Suppressor macrophage treated with lipopolysaccharide for 4 hours (primary cell): Measurements from ENCODE around the gene EID3.
"Not testable (repeated sequence)": the region's sequence is repeated elsewhere in the genome, so short reads cannot be mapped to it uniquely, and the experiment has no call there.

ENCODE experiments used
- DNase-seq: peaks from one replicate; pipeline ENCODE4 v3.0.0-alpha.2; 2020

EID3 gene

DNA sequence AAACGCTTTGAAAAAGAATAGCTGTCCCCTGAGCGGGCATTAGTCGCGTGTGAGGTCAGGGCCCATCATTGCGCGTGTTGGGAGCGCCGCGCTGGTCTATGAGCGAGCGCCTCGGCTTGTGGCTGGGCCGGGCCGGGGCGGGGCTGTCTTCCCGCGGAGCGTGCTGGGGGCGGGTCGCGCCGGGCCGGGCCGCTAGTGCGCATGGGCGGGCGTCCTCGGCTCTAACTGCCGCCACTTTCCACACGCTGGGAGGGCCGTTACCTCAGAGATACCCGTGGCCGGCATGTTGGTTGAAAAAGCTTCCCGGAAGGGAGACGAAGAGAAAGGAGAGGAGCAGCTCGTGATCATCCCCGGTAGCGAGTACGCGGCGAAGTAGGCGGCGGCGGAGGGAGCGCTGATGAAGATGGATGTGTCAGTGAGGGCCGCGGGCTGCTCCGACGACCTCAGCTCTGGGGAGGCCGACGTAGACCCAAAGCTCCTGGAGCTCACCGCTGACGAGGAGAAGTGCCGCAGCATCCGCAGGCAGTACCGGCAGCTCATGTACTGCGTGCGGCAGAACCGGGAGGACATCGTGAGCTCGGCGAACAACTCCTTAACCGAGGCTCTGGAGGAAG is at the start of gene EID3:
Gene EID3, plus strand, starts transcription at position 202 of the 614 bp plus-strand sequence. Its CDS starts 196 bp downstream, at position 398.
- peak; percentile 91 for DNase-seq

DNA sequence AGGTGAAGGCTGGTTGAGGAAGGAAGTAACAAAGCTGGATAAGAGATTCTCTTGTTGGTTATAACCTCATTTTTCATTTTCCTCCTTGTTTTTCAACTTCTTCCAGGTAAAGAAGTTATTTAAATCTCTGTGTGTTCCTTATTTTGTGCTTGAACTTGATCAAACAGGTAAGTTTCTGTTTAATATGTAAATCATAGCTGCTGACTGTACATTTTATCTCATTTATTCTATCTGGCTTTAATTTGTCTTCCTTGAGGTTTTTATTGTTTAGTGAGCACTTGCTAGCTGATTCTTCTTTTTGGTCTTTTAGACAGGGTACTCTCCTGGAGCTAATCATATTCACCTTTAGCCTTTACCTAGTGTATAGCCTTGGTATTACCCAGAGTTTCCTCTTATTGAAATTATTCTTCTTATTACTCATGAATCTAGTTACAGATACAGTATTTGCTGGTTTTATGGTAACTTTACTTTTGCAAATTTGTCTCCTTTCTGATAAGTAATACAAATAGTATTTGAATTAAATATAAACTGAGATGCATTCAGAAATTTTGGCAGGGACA is 45.5 kb upstream of the EID3 start:
- DNase-seq, result no peak

DNA sequence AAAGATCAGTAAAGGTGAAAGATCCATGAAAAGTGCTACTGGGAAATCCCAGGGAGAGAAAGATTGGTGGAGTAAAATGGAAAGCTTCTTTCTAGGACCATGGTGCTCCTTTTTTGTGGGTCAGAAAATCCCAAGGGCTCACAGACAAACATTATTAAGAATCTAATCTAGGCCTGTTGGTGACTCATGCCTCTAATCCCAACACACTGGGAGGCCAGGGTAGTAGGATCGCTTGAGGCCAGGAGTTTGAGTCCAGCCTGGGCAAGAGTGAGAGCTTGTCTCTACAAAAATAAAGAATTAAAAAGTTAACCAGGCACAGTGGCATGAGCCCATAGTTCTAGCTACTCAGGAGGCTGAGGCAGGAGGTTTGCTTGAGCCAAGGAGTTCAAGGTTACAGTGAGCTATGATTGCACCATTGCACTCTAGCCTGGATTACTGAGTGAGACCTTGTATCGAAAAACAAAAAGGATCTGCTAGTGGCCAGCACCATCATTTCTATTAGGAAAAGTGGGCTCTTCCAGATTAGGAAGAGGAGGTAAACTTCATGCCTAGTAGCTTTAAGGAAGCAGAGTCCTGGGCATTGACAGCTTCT is 45.0 kb upstream of the EID3 start:
- DNase-seq, result no peak

DNA sequence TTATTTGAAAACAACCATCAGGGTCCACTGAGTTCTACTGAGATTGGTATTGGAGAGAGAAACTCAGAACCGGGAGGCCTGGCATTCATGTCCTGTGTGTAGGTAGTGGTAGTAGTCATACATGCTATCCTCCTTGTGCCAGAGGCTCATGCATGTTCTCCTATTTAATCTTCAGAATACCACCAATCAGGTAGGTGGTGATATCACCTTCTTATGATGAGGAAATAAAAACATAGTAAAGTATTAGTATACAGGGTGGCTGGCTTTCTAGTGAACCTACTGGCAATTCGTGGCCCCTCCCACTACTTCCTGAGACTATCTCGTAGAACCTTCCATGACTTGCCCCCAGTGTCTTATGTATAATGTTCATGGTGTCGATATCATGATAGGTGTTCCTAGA is 40.5 kb upstream of the EID3 start:
- no peak for DNase-seq

DNA sequence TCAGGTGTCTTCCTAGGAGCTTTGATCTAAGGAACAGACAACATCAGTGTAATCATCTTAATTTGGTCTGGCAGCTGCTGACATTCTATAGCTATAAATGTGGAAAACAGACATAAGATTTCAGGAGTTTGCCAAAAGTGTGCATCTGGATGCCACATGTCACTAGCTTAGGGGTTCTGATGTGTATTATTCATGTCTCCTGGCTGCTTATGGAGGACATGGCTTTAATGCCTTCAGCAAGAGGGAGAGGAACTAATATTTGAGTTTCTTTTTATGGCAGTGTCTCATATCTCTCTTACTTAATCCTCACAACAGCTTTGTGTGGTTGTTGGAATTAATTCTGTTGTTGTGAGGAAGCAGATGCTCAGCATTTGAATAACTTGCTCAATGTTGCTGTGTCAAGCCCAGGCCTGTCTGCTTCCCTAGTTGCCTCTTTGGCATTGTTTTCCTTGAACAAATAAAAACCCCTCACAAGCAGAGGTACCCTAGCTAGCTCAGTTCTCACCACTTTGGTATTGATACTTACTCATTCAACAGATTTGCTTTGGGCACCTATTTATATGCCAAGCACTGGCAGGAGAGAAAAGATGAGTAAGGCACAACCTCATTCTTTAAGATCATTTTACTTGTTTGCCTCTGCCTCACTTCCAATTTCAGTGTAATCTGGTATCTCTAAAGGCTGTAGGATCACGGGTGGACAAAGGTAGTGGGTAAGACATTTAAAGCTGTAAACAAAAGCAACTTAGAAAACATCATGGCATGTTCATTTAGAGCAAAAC is 39.8 kb upstream of the EID3 start:
- peak; percentile 49 for DNase-seq

DNA sequence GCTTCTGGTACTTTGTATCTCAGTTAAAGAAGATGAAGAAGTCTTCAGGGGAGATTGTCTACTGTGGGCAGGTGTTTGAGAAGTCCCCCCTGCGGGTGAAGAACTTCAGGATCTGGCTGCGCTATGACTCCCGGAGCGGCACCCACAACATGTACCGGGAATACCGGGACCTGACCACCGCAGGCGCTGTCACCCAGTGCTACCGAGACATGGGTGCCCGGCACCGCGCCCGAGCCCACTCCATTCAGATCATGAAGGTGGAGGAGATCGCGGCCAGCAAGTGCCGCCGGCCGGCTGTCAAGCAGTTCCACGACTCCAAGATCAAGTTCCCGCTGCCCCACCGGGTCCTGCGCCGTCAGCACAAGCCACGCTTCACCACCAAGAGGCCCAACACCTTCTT is 38.1 kb upstream of the EID3 start:
- DNase-seq, result not testable (repeated sequence)

DNA sequence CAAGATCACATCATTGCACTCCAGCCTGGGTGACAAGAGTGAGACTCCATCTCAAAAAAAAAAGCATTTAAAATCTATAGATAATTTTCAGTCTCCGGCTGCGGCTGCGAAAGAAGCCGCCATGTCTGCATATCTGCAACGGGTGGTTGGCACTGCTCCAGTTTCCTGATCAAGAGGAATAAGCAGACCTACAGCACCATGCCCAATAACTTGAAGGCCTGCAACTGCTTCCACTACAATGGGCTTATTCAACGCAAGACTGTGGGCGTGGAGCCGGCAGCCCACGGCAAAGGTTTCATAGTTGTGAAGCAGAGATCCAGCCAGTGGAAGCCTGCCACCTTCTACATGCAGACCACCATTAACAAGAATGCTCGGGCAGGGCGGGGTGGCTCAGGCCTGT is 30.6 kb upstream of the EID3 start:
- DNase-seq, result no peak

DNA sequence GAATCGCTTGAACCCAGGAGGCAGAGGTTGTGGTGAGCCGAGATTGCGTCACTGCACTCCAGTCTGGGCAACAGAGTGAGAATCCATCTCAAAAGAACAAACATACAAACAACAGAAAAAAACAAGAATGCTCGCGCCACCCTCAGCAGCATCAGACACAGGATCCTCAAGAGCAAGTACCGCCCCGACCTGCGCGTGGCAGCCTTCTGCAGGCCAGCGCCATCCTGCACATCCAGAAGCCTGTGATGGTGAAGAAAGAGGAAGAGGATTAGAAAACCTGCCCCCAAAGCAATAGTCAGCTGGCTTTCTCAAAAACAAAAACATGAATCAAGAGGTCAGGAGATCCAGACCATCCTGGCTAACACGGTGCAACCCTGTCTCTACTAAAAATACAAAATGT is 30.0 kb upstream of the EID3 start:
- no peak for DNase-seq

DNA sequence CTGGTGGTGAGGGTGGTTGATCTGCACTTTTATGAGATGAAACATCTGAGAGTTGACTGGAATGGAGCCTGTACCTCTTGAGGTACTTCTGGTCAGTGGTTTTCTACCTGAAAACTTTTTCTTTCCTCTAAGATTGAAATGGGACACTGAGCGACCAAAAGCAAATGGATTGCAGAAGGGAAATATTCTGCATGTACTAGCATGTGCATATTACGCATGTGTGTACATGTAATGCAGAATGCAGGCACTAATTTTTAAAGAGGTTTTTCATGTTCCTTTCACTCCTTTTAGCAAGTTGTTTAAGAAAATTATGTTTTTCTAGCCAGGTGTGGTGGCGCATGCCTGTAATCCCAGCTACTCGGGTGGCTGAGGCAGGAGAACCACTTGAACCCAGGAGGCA is 28.7 kb upstream of the EID3 start:
- no peak for DNase-seq

DNA sequence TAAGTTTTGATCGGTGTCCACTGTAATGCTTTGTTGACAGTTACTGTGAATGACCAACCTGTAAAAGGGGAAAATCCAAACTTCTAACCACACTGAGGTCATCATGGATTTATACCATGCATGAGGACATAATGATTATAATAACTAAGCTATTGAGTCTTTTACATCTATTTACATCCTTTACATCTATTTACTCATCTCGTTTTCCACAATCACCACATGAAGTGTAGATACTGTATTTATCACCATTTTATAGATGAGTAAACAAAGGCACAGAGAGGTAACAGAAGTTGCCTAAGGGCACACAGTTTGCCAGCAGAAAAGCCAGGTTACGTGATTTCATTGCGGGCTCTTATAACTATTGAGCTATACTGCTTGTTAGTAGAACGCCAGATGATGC is 27.9 kb upstream of the EID3 start:
- no peak for DNase-seq

DNA sequence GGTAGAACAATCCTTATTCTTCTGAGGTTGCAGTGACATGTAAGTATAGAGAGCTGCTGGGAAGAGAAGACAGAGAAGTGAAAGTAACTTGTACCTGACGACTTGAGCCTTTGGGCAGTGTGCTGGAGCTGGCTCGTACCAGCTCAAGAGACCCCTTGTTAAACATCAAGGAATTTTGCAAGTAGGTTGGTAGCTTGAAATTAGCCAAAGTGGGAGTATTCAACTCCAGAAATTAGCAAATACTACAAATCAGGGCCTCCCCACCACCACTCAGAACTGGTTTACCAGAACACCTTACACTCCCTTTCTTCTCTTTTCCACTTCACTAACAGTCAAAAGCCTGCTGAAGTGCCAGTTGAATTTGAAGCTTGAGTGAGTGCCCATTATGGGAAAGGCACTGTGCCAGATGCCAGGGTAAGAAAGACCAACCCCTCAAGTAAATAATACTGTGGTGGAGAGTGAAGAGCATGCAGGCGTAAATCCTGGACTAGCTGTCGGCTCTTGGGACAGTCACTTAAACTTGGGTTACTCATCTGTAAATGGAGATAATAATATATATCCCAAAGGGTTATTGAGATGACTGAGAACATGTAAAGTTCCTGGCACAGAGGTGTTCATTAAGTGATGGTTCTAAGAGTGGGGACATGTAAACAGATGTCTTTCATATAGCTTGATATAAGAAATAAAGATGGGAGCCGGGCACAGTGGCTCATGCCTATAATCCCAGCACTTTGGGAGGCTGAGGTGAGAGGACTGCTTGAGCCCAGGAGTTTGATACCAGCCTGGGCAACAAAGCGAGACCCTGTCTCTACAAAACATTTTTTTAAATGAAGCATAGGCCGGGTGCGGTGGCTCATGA is 27.0 kb upstream of the EID3 start:
- DNase-seq, result no peak

DNA sequence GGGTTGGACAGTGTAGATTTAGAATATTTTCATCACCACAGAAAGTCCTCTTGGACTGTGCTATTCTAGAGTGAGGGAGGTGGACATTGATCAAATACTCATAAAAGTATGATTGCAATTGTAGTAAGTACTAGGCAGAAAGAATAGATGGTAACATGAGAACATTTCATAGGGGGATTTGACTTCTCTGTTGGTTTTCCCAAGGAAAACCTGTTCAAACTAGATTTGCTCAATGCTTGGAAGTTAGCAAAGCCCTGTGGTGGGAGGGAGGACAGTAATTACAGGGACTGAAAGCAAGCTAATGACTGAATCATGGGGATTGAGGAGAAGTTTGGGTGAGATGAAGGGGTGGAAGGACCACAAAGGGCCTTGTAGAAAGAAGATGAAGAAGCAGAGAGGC is 24.4 kb upstream of the EID3 start:
- no peak for DNase-seq

DNA sequence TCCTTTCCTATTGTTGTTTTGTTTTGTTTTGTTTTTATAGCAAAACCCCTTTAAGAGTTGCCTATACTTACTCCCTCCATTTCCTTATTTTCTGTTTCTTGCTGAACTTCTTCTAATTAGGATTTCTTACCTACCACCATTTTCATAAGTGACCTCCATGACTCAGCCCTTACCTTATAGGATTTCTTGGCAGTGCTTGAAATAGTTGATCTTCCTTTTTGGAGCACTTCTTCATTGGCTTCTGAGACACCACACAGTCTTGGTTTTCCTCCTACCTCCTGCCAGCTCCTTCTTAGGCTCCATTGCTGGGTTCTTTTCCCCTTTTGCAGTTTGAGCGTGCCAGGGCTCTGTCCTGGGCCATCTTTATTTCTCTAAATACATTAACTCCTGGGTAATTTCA is 23.4 kb upstream of the EID3 start:
- no peak for DNase-seq

DNA sequence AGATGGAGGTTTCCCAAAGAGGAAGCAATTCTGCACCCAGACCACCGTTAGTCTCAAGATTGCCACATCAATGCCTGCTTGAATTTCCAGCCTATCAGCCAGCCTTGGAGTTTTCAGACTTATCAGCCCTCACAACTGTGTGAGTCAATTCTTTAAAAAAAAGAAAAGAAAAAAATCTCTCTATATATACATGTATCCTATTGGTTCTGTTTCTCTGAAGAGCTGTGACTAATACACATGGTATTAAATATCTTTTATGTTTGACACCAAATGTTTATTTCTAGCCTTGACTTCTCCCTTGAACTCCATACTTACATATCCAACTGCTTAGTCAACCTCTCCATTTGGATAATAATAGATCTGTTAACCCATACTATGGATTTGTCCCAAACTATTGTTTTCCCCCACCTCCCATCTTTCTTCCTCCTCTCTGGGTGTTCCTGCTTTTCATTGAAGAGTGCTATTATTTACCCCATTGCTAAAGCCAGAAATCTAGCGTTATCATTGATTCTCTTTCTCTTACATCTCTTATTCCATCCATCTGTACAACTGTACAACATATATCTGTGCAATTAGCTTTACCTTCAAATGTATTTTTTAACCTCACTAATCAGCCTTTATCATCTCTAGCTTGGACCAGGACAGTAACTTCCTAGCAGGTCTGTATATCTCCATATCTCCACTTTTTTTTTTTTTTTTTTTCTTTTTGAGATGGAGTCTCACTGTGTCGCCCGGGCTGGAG is 22.7 kb upstream of the EID3 start:
- no peak for DNase-seq

DNA sequence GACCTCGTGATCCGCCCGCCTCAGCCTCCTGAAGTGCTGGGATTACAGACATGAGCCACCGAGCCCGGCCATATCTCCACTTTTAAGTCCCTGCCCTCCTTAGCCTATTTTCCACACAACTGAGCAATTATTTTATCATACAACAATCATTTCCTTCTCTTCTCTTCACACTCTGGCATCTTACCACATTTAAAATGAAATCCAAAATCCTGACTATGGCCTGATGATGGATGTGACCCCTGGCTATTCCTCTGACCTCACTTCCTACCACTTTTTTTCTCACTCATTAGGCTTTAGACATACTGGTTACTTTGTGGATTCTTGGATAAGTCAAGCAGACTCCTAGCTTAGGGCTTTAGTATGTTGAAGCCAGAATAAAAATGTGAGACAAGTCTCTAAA is 21.9 kb upstream of the EID3 start:
- no peak for DNase-seq

DNA sequence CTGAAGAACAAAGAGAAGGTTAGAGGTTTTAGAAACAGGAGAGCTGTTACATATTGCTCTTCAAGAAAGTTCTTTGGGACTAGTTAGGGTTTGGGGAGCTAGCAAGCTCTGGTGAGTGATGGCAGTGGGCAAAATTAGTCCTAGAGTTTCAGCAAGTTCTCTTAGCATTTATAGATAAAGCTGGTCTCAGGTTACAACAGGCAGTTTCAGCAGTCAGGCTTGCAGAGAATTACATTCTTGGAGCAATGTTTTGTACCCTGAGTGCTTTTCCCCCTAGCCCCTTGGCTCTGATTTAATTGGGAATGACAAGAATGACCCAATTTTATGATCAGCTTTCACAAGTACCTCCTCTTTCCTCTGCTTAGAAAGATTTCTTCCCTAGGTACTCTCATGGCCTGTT is 21.4 kb upstream of the EID3 start:
- no peak for DNase-seq

DNA sequence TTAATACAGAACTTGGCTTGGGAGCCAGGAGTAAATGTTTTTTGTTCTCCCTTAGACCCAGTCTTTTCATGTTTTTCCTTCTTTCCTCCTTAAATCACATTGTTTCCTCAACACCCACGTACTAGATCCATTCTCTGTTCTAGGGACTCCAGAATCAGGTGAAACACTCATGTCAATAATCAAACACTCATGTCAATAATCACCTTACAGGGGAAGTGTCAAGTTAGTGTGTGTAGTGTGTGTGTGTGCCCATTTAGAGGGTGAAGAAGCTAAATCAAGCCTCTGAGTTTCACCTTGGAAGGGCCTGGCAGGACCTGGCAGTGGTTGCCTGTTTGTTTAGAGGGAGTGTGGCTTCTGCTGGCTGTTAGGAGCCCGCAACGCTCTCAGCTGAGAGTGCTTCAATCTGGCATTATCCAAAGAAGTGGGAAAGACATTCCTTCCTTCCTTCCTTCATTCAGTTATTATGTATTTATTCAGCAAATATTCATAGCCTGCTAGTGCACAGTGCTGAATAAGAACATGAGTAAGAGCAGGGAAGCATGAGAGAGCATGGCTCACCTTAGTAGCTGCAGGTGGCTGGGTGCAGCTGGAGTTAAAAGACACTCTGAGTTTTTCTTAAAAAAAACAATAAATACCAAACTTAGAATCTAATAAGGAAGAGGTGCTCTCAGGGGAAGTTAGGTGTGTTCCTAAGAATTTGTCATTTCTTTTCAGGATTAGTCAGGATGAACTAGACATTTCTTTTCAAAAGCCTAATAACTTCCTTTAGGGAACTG is 17.6 kb upstream of the EID3 start:
- DNase-seq, result no peak

DNA sequence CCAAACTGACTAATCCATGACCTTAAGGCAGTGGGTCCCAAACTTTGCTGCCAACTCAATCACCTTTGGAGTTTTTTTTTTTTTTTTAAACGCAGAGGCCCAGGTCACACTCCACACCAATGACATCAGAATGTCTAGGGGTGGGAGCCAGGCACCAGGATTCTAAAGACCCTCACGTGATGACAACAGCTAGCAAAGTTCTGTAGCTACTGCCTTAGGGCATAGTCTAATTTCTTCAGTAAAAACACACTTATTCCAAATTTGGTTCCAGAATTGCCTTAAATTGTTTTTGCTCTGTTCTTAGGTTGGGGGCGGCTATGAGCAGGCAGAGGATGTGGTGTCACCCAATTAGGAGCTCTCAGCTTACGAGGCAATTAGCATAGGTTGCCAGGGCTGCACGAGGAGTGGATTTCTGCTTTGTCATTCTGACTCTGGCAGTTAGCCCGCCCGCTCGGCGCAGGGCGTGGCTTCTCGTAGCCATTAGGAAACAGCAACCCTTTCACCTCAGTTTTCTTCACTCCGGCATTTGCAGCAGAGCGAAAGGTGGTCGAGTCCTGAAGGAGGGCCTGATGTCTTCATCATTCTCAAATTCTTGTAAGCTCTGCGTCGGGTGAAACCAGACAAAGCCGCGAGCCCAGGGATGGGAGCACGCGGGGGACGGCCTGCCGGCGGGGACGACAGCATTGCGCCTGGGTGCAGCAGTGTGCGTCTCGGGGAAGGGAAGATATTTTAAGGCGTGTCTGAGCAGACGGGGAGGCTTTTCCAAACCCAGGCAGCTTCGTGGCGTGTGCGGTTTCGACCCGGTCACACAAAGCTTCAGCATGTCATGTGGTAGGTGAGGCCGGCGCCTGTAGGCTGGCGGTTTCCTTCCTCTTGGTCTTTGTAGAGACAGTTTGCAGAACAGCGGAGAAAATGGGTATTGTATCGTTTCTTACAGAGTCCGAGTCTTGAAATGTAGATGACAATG is 16.7 kb upstream of the EID3 start:
- DNase-seq, result peak; percentile 97

DNA sequence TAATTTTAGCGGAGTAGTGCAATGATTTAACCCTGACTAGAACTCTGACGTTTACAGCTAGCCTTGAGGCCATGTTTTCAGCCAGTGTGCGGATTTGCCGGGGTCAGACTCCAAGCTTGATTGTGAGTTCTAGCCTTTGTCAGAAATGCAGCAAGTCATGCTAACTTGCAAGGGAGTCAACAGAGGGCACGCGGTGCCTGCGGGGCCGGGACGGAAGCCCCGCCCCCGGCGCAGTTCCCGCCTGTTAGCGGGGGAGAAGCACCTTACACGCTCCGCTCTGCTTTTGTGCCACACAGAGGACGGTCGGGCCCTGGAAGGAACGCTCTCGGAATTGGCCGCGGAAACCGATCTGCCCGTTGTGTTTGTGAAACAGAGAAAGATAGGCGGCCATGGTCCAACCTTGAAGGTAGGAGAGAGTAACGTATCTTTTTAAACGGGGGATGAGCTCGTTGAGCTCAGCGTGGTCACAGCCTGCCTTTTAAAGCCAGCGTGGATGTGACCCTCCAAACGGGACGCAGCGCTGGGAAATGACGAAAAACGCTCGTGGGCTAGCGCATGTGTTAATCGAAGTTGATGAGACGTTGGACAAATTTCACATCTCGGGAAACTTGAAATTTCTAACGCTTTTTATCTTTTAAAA is 14.8 kb upstream of the EID3 start:
- DNase-seq, result peak; percentile 86

DNA sequence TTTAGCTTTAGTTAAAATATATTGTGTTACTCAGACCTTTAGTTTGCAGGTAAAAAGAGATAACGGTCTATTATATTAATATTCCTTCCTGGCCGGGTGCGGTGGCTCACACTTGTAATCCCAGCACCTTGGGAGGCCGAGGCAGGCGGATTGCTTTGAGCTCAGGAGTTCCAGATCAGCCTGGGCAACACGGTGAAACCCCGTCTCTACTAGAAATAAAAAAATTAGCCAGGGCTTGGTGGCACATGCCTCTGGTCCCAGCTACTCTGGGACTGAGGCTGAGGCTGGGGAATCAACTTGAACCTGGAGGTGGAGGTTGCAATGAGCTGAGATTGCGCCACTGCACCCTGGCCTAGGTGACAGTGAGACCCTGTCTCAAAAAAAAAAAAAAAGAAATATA is 13.2 kb upstream of the EID3 start:
- DNase-seq, result no peak
